ENCODE results near the gene RIT2. TPM values are rescaled to one million over a fixed set of nuclear protein-coding genes. Genes with fewer than 3 reads are reported as not detected.

Gene RIT2
- total RNA-seq, 1 donor from 2014 or later: not detected

- Mint-ChIP-seq H3K4me1 (ENCODE audit: low read depth, unreplicated experiment) (peaks cover under 1% of the 10 kb centered on the region), H3K9me3 (ENCODE audit: unreplicated experiment) (no peaks in the 10 kb centered on the region), H3K36me3 (ENCODE audit: unreplicated experiment) (no peaks in the 10 kb centered on the region), H3K4me3 (ENCODE audit: unreplicated experiment) (no peak overlapping the region), H3K27ac (ENCODE audit: unreplicated experiment) (no peak overlapping the region), H3K27me3 (ENCODE audit: unreplicated experiment) (no peaks in the 10 kb centered on the region)
- DNase-seq: no peak
- no peak for TF ChIP-seq CTCF (IDR thresholded peaks at IDR 0.05; ENCODE audit: partially characterized antibody, unreplicated experiment)
These were observed 291.3 kb downstream of the RIT2 start for GRCh38 chr18:42824178-42824577.

- Mint-ChIP-seq H3K36me3 (ENCODE audit: unreplicated experiment) (no peaks in the 10 kb centered on the region), H3K4me1 (ENCODE audit: low read depth, unreplicated experiment) (no peaks in the 10 kb centered on the region), H3K9me3 (ENCODE audit: unreplicated experiment) (no peaks in the 10 kb centered on the region), H3K27ac (ENCODE audit: unreplicated experiment) (no peak overlapping the region), H3K27me3 (ENCODE audit: unreplicated experiment) (no peaks in the 10 kb centered on the region), H3K4me3 (ENCODE audit: unreplicated experiment) (no peak overlapping the region)
- TF ChIP-seq CTCF (IDR thresholded peaks at IDR 0.05; ENCODE audit: partially characterized antibody, unreplicated experiment): no peak
- no peak for DNase-seq
These were observed 292.8 kb downstream of the RIT2 start for GRCh38 chr18:42822711-42823110.

- no peak for DNase-seq
- Mint-ChIP-seq H3K4me3 (ENCODE audit: unreplicated experiment) (no peak overlapping the region), H3K27ac (ENCODE audit: unreplicated experiment) (no peak overlapping the region), H3K9me3 (ENCODE audit: unreplicated experiment) (no peaks in the 10 kb centered on the region), H3K27me3 (ENCODE audit: unreplicated experiment) (no peaks in the 10 kb centered on the region), H3K36me3 (ENCODE audit: unreplicated experiment) (no peaks in the 10 kb centered on the region), H3K4me1 (ENCODE audit: low read depth, unreplicated experiment) (peaks cover 1% of the 10 kb centered on the region)
- TF ChIP-seq CTCF (IDR thresholded peaks at IDR 0.05; ENCODE audit: partially characterized antibody, unreplicated experiment): no peak
These were observed 294.0 kb downstream of the RIT2 start for GRCh38 chr18:42821492-42821891.

GRCh38 chr18:42814618-42815017 lies 300.9 kb downstream of the RIT2 start:
- no peaks in the 10 kb centered on the region for H3K9me3 Mint-ChIP-seq (ENCODE audit: unreplicated experiment)
- no peak overlapping the region for H3K4me3 Mint-ChIP-seq (ENCODE audit: unreplicated experiment)
- peaks cover 2% of the 10 kb centered on the region for H3K27me3 Mint-ChIP-seq (ENCODE audit: unreplicated experiment)
- TF ChIP-seq CTCF (IDR thresholded peaks at IDR 0.05; ENCODE audit: partially characterized antibody, unreplicated experiment): no peak
- H3K27ac Mint-ChIP-seq (ENCODE audit: unreplicated experiment): no peak overlapping the region
- H3K36me3 Mint-ChIP-seq (ENCODE audit: unreplicated experiment): no peaks in the 10 kb centered on the region
- DNase-seq: no peak
- peaks cover 10% of the 10 kb centered on the region for H3K4me1 Mint-ChIP-seq (ENCODE audit: low read depth, unreplicated experiment)

- H3K4me1 Mint-ChIP-seq (ENCODE audit: low read depth, unreplicated experiment): peaks cover 10% of the 10 kb centered on the region
- no peaks in the 10 kb centered on the region for H3K36me3 Mint-ChIP-seq (ENCODE audit: unreplicated experiment)
- peaks cover 2% of the 10 kb centered on the region for H3K27me3 Mint-ChIP-seq (ENCODE audit: unreplicated experiment)
- H3K4me3 Mint-ChIP-seq (ENCODE audit: unreplicated experiment): no peak overlapping the region
- no peak for TF ChIP-seq CTCF (IDR thresholded peaks at IDR 0.05; ENCODE audit: partially characterized antibody, unreplicated experiment)
- no peak for DNase-seq
- H3K27ac Mint-ChIP-seq (ENCODE audit: unreplicated experiment): no peak overlapping the region
- H3K9me3 Mint-ChIP-seq (ENCODE audit: unreplicated experiment): no peaks in the 10 kb centered on the region
These were observed 301.3 kb downstream of the RIT2 start for GRCh38 chr18:42814184-42814583.
